ENCODE measurements around the gene SLC39A10. TPM values are rescaled to one million over a fixed set of nuclear protein-coding genes. Genes with fewer than 3 reads are reported as not detected.

The SLC39A10 gene
- total and polyA plus RNA-seq, 10 of the 15 experiments (the other 5 are each of a cell fraction or from before 2014, with no cell fraction given): 2.0 to 23.6 (median 7.9) TPM

DNA sequence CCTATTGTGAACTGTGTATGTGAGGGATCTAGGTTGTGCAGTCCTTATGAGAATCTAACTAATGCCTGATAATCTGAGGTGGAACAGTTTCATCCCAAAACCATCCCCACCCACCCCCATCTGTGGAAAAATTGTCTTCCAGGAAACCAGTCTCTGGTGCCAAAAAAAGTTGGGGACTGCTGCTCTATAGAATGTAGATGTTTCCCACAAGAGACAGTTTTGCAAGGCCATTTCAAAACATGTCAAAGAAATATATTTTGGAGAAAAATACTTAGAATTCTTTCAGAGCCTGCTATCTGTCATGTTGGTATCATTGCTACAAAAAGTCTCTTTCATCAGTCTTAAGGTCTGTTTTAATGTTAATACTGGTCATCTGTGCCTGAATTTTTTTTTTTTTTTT lies 4.1 kb upstream of the SLC39A10 start:
- no peak overlapping the region for H3K9ac ChIP-seq (ENCODE audit: control insufficient read depth, insufficient read depth, low read length)
- H3K4me2 ChIP-seq (ENCODE audit: control insufficient read depth, insufficient read depth): no peak overlapping the region
- H3K27ac ChIP-seq (ENCODE audit: control insufficient read depth, insufficient read depth): no peak overlapping the region
- in situ Hi-C loops (cut with MboI): loop anchor here (10.0 kb wide), 1 partner anchor 158 kb away; no protein-coding TSS in a partner anchor
- TF ChIP-seq TCF12 (IDR thresholded peaks at IDR 0.05; ENCODE audit: low read depth, low read length): no peak
- no peak for TF ChIP-seq ZNF274 (IDR thresholded peaks at IDR 0.05; ENCODE audit: insufficient read depth, insufficient read length)
- no peak for TF ChIP-seq RBBP5 (conservative IDR thresholded peaks at IDR 0.05)
- TF ChIP-seq, protein P1, sequence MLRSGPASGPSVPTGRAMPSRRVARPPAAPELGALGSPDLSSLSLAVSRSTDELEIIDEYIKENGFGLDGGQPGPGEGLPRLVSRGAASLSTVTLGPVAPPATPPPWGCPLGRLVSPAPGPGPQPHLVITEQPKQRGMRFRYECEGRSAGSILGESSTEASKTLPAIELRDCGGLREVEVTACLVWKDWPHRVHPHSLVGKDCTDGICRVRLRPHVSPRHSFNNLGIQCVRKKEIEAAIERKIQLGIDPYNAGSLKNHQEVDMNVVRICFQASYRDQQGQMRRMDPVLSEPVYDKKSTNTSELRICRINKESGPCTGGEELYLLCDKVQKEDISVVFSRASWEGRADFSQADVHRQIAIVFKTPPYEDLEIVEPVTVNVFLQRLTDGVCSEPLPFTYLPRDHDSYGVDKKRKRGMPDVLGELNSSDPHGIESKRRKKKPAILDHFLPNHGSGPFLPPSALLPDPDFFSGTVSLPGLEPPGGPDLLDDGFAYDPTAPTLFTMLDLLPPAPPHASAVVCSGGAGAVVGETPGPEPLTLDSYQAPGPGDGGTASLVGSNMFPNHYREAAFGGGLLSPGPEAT (IDR thresholded peaks at IDR 0.05; ENCODE audit: low read depth): no peak
- TF ChIP-seq NRF1 (conservative IDR thresholded peaks at IDR 0.05; ENCODE audit: low read depth, low read length): no peak
- TF ChIP-seq CBFB (IDR thresholded peaks at IDR 0.05; ENCODE audit: low read depth): no peak
- TF ChIP-seq IKZF1 (conservative IDR thresholded peaks at IDR 0.05): no peak
- TF ChIP-seq STAT3 (IDR thresholded peaks at IDR 0.05; ENCODE audit: low read depth, low read length): no peak
- TF ChIP-seq, protein P2, sequence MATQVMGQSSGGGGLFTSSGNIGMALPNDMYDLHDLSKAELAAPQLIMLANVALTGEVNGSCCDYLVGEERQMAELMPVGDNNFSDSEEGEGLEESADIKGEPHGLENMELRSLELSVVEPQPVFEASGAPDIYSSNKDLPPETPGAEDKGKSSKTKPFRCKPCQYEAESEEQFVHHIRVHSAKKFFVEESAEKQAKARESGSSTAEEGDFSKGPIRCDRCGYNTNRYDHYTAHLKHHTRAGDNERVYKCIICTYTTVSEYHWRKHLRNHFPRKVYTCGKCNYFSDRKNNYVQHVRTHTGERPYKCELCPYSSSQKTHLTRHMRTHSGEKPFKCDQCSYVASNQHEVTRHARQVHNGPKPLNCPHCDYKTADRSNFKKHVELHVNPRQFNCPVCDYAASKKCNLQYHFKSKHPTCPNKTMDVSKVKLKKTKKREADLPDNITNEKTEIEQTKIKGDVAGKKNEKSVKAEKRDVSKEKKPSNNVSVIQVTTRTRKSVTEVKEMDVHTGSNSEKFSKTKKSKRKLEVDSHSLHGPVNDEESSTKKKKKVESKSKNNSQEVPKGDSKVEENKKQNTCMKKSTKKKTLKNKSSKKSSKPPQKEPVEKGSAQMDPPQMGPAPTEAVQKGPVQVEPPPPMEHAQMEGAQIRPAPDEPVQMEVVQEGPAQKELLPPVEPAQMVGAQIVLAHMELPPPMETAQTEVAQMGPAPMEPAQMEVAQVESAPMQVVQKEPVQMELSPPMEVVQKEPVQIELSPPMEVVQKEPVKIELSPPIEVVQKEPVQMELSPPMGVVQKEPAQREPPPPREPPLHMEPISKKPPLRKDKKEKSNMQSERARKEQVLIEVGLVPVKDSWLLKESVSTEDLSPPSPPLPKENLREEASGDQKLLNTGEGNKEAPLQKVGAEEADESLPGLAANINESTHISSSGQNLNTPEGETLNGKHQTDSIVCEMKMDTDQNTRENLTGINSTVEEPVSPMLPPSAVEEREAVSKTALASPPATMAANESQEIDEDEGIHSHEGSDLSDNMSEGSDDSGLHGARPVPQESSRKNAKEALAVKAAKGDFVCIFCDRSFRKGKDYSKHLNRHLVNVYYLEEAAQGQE (IDR thresholded peaks at IDR 0.05; ENCODE audit: low read depth, low read length): no peak
- TF ChIP-seq HDAC6 (IDR thresholded peaks at IDR 0.05; ENCODE audit: unreplicated experiment): no peak
- TF ChIP-seq SUPT20H (IDR thresholded peaks at IDR 0.05; ENCODE audit: borderline replicate concordance, control insufficient read depth, low read depth, low read length): no peak
- BruUV-seq (replicated peaks): no TSS peak
- H3K9me3 ChIP-seq (replicated peaks; ENCODE audit: control insufficient read depth, insufficient read depth, low read length): no peaks in the 10 kb centered on the region
- ChIA-PET SMC1A (ENCODE audit: uncharacterized antibody, unreplicated experiment) (interaction anchor here (3.0 kb wide), 1 partner anchor 77 kb away, joined by 27 read pairs; no protein-coding TSS in a partner anchor), POLR2A (no interaction called here), RAD21 (ENCODE audit: unreplicated experiment) (interaction anchor here (1.8 to 5.3 kb wide), 2 partner anchors 92 to 119 kb away, joined by 5 to 49 read pairs; no protein-coding TSS in a partner anchor), CTCF (interaction anchor here (4.4 kb wide), 1 partner anchor 77 kb away, joined by 55 read pairs; no protein-coding TSS in a partner anchor)
- intact Hi-C loops (cut with micrococcal nuclease; ENCODE audit: unreplicated experiment): loop anchor here (10.0 kb wide), 2 partner anchors 512 to 592 kb away; no protein-coding TSS in a partner anchor
- no peaks in the 10 kb centered on the region for H3K27me3 ChIP-seq (replicated peaks in 1 of 2; ENCODE audit: control insufficient read depth in 2 of 2, insufficient read depth in 2 of 2, low read length in 1 of 2)
- peaks cover 20% of the 10 kb centered on the region for H3K4me1 ChIP-seq (ENCODE audit: control insufficient read depth, insufficient read depth, low read length)
- H3K36me3 ChIP-seq (ENCODE audit: control insufficient read depth in 2 of 2, insufficient read depth in 2 of 2, low read length in 1 of 2): no peaks in the 10 kb centered on the region
- ATAC-seq (no peak), FAIRE-seq (no peak), DNase-seq (ENCODE audit: low read depth, low spot score) (no peak)
- H4K20me1 ChIP-seq (ENCODE audit: control insufficient read depth, insufficient read depth): no peaks in the 10 kb centered on the region
- H3K4me3 ChIP-seq: no peak overlapping the region
- H3K79me2 ChIP-seq (ENCODE audit: control insufficient read depth, insufficient read depth, low read length): peaks cover 8% of the 10 kb centered on the region
- no peak overlapping the region for H2AFZ ChIP-seq (ENCODE audit: control insufficient read depth, low read depth, low read length)

Measured in GM12878 (cell line).